MCF 10A (cell line): ENCODE data around the gene MME. TPM values are rescaled to one million over a fixed set of nuclear protein-coding genes. Genes with fewer than 3 reads are reported as not detected.

Experiments used
- BruUV-seq: library from RNA; stranded (reverse); fragments of 400-500 nt; replicated peaks from 2 replicates; lab custom pipeline; 2021; lab: Mats Ljungman, UMichigan
- CTCF ChIA-PET: fragments of 300-600 bp; sonication (Branson Sonifier 250); formaldehyde crosslinking; extraction: SDS; loops from one replicate; lab custom pipeline; 2021; ENCODE audit warnings: antibody characterized with exemption, inconsistent platforms; lab: Yijun Ruan, JAX
- POLR2A ChIA-PET: fragments of 300-600, 350-650 bp; sonication (Branson Sonifier 250); formaldehyde crosslinking; extraction: SDS; loops from one replicate; lab custom pipeline; 2020; ENCODE audit warnings: antibody characterized with exemption, inconsistent platforms; lab: Yijun Ruan, JAX
- DNase-seq: peaks from one replicate; pipeline ENCODE4 v3.0.0-alpha.2; 2018; ENCODE audit not compliant: unreplicated experiment
- H3K27ac Mint-ChIP-seq: one replicate; pipeline ENCODE4 v1.8.0; 2022; ENCODE audit warnings: mild to moderate bottlenecking, low read depth, mixed read lengths; ENCODE audit not compliant: unreplicated experiment
- H3K27me3 Mint-ChIP-seq: one replicate; pipeline ENCODE4 v1.8.0; 2022; ENCODE audit warnings: mixed read lengths; ENCODE audit not compliant: insufficient read depth, unreplicated experiment
- H3K36me3 Mint-ChIP-seq: one replicate; pipeline ENCODE4 v1.8.0; 2022; ENCODE audit warnings: mild to moderate bottlenecking, moderate library complexity, mixed read lengths; ENCODE audit not compliant: insufficient read depth, unreplicated experiment
- H3K4me1 Mint-ChIP-seq: one replicate; pipeline ENCODE4 v1.8.0; 2022; ENCODE audit warnings: mixed read lengths; ENCODE audit not compliant: insufficient read depth, unreplicated experiment
- H3K4me3 Mint-ChIP-seq: one replicate; pipeline ENCODE4 v1.8.0; 2022; ENCODE audit warnings: mild to moderate bottlenecking, moderate library complexity, mixed read lengths; ENCODE audit not compliant: unreplicated experiment
- H3K9me3 Mint-ChIP-seq: one replicate; pipeline ENCODE4 v1.8.0; 2022; ENCODE audit warnings: mixed read lengths; ENCODE audit not compliant: unreplicated experiment
- CTCF ChIP-seq: fragments of 200-600 bp; IDR thresholded peaks from one replicate; pipeline ENCODE4 v1.8.0; 2022; ENCODE audit warnings: antibody characterized with exemption, mild to moderate bottlenecking; ENCODE audit not compliant: unreplicated experiment
- intact Hi-C: fragments of 100-400 bp; cut with micrococcal nuclease; formaldehyde crosslinking; loops from 2 replicates; pipeline ENCODE4 v1.14.1; 2022
- total RNA-seq: library from RNA; stranded (reverse); gene quantifications from 2 replicates; pipeline ENCODE4 v1.2.3, GENCODE V29; 2022

Gene MME
- total RNA-seq, 1 experiment from 2014 or later = 26.3 TPM

DNA sequence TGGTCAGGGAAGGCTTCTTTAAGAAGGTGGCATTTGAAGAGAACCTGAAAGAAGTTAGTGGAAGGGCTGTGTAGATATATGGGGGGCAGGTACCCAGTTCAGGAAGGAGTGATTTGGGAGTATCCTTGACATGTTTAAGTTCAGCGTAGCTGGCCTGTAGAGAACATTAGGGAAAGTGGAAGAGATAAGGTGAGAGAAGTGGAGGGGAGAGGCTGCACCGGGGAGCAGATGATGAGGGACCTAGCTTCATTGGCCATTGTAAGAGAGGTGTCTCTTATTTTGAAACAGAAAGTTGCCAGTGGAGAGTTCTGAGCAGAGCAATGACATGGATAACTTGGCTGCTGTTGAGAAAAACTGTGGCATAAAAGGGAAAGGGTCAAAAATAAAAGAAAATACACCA is 44.6 kb upstream of the MME start:
- peaks cover 10% of the 10 kb centered on the region for H3K4me1 Mint-ChIP-seq
- TF ChIP-seq CTCF = no peak
- no TSS peak for BruUV-seq
- no peak overlapping the region for H3K4me3 Mint-ChIP-seq
- CTCF ChIA-PET = no interaction called here
- no peak for DNase-seq
- H3K9me3 Mint-ChIP-seq = no peaks in the 10 kb centered on the region
- no peaks in the 10 kb centered on the region for H3K36me3 Mint-ChIP-seq
- POLR2A ChIA-PET = no interaction called here
- intact Hi-C loops = no loop called here
- no peaks in the 10 kb centered on the region for H3K27me3 Mint-ChIP-seq
- H3K27ac Mint-ChIP-seq = no peak overlapping the region

DNA sequence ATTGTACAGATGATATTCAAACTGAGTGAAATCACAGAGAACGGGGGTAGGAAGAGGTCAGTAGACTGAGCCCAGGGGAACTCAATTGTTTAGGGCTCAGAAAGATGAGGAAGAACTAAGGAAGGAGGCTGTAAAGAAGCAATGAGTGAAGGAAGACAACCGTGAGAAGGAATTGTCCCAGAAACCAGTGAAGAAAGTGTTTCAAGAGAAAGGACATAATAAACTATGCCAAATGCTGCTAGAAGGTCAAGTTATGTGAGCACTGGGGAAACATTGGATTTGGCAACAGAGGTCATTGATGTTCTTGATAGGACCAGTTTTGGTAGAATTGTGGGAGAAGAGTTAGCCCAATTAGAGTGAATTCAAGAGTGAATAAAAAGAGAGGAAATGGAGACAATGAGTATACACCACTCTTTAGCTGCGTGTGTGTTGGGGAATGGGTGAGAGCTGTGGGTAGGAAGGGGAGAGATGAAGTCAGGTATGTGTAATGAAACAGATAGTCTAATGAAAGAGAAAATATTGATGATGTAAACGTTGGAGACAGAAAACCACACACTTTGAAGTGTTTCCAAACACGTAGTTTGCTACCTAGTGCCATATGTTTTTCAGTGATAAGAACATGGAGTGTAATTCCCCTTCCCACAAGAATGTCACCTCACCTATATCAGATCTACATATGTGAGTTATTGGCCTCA is 42.5 kb upstream of the MME start:
- POLR2A ChIA-PET = interaction anchor here (0.7 kb wide), 1 partner anchor 9 kb away, joined by 4 read pairs; no protein-coding TSS in a partner anchor
- Mint-ChIP-seq H3K9me3 (no peaks in the 10 kb centered on the region), H3K27ac (no peak overlapping the region), H3K4me3 (no peak overlapping the region), H3K36me3 (no peaks in the 10 kb centered on the region), H3K27me3 (no peaks in the 10 kb centered on the region), H3K4me1 (no peaks in the 10 kb centered on the region)
- no peak for TF ChIP-seq CTCF
- no peak for DNase-seq
- intact Hi-C loops = no loop called here
- no TSS peak for BruUV-seq
- CTCF ChIA-PET = no interaction called here

DNA sequence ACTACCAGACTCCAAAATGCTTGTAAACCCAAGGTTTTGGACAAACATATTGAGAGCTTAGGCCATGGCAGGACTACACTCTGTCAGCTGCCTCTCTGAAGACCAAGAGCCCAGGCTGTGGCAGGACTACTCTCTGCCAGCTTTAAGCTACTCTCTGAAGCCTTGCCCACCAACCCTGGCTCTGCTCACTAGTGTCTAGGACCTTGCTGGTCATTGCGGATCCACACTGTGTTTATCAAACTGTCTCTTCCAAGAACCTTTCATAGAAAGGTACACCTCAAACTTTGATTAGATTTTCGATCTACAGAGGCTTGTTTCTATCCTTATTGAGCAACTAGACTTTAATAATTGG is 41.9 kb upstream of the MME start:
- intact Hi-C loops = no loop called here
- CTCF ChIA-PET = no interaction called here

DNA sequence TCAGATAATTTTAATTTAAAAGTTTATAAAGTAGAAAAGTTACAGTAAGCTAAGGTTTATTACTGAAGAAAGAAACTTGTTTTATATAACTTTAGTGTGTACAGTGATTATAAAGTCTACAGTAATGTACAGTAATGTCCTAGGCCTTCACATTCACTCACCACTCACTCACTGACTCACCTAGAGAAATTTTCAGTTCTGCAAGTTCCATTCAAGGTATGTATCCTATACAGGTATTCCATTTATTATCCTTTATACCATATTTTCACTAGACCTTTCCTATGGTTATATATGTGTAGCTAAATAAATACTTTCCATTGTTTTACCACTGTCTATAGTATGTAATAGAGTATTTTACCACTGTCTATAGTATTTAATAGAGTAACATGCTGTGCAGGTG is 33.2 kb upstream of the MME start:
- no peak for DNase-seq
- H3K27me3 Mint-ChIP-seq = no peaks in the 10 kb centered on the region
- peak overlapping the region; percentile 27 for H3K27ac Mint-ChIP-seq
- POLR2A ChIA-PET = interaction anchor here (1.2 to 1.3 kb wide), 2 partner anchors 9 to 75 kb away, joined by 3 to 4 read pairs; no protein-coding TSS in a partner anchor
- BruUV-seq = no TSS peak
- no peaks in the 10 kb centered on the region for H3K36me3 Mint-ChIP-seq
- H3K9me3 Mint-ChIP-seq = no peaks in the 10 kb centered on the region
- TF ChIP-seq CTCF = no peak
- H3K4me3 Mint-ChIP-seq = no peak overlapping the region
- no peaks in the 10 kb centered on the region for H3K4me1 Mint-ChIP-seq
- intact Hi-C loops = no loop called here
- CTCF ChIA-PET = interaction anchor here (0.6 to 1.2 kb wide), 3 partner anchors 37 to 110 kb away, joined by 3 read pairs; no protein-coding TSS in a partner anchor

More for the DNA sequence above, 41.9 kb upstream of the MME start:
- Mint-ChIP-seq H3K9me3 (no peaks in the 10 kb centered on the region), H3K27ac (no peak overlapping the region), H3K4me1 (no peaks in the 10 kb centered on the region), H3K4me3 (no peak overlapping the region), H3K36me3 (no peaks in the 10 kb centered on the region), H3K27me3 (no peaks in the 10 kb centered on the region)
- POLR2A ChIA-PET = interaction anchor here (0.7 kb wide), 1 partner anchor 9 kb away, joined by 4 read pairs; no protein-coding TSS in a partner anchor
- no peak for TF ChIP-seq CTCF
- DNase-seq = no peak
- BruUV-seq = no TSS peak
